Neural cell (in vitro differentiated cells): ENCODE measurements around the gene SERTAD1. TPM values are rescaled to one million over a fixed set of nuclear protein-coding genes. Genes with fewer than 3 reads are reported as not detected.

Experiments
- H2AFZ ChIP-seq: fragments of 200-600, 300-800 bp; sonication (generic), shearing (Covaris generic); 2 replicates; pipeline ENCODE4 v1.6.0; 2014; ENCODE audit warnings: low read depth, mild to moderate bottlenecking, antibody characterized with exemption, low read length, moderate library complexity
- H3F3A ChIP-seq: fragments of 200-600 bp; shearing (Covaris generic); 2 replicates; pipeline ENCODE4 v1.6.1; 2016; ENCODE audit warnings: mild to moderate bottlenecking, moderate library complexity, mixed read lengths, antibody characterized with exemption, low read length; ENCODE audit not compliant: insufficient read depth, poor library complexity, severe bottlenecking
- H3K27ac ChIP-seq: fragments of 200-600, 300-800 bp; sonication (generic), shearing (Covaris generic); 2 replicates; pipeline ENCODE4 v1.5.1; 2014; ENCODE audit warnings: mild to moderate bottlenecking, low read length, moderate library complexity
- H3K27me3 ChIP-seq: fragments of 300-800, 200-600 bp; sonication (generic), shearing (Covaris generic); 2 replicates; pipeline ENCODE4 v1.6.0; 2014; ENCODE audit warnings: mild to moderate bottlenecking, low read depth, low read length, moderate library complexity; ENCODE audit not compliant: insufficient read depth
- H3K36me3 ChIP-seq: fragments of 300-800, 200-600 bp; sonication (generic), shearing (Covaris generic); 2 replicates; pipeline ENCODE4 v1.5.1; 2014; ENCODE audit warnings: mild to moderate bottlenecking, antibody characterized with exemption, low read length, moderate library complexity; ENCODE audit not compliant: insufficient read depth
- H3K4me2 ChIP-seq: fragments of 300-800, 200-600 bp; sonication (generic), shearing (Covaris generic); 2 replicates; pipeline ENCODE4 v1.6.0; 2014; ENCODE audit warnings: mild to moderate bottlenecking, low read length
- H3K4me3 ChIP-seq: fragments of 300-800, 200-600 bp; sonication (generic), shearing (Covaris generic); 2 replicates; pipeline ENCODE4 v1.5.1; 2014; ENCODE audit warnings: mild to moderate bottlenecking, low read length, moderate library complexity
- H3K79me2 ChIP-seq: fragments of 200-600 bp; shearing (Covaris generic); replicated peaks from 2 replicates; pipeline ENCODE4 v1.6.0; 2014; ENCODE audit warnings: mild to moderate bottlenecking, low read length, moderate library complexity; ENCODE audit not compliant: insufficient read depth
- H3K9ac ChIP-seq: fragments of 300-800, 200-600 bp; sonication (generic), shearing (Covaris generic); 2 replicates; pipeline ENCODE4 v1.6.1; 2016; ENCODE audit warnings: mild to moderate bottlenecking, low read length, mixed read lengths
- H3K9me2 ChIP-seq: fragments of 200-600 bp; shearing (Covaris generic); 2 replicates; pipeline ENCODE4 v1.6.1; 2016; ENCODE audit warnings: mild to moderate bottlenecking, low read length, mixed read lengths; ENCODE audit not compliant: insufficient read depth
- H3K9me3 ChIP-seq: fragments of 200-600, 300-800 bp; sonication (generic), shearing (Covaris generic); 2 replicates; pipeline ENCODE4 v1.6.1; 2016; ENCODE audit warnings: mild to moderate bottlenecking, mixed run types, low read length, moderate library complexity, mixed read lengths
- H4K20me1 ChIP-seq: fragments of 200-600 bp; shearing (Covaris generic); 2 replicates; pipeline ENCODE4 v1.6.1; 2016; ENCODE audit warnings: mild to moderate bottlenecking, mixed run types; ENCODE audit not compliant: insufficient read depth
- EP300 ChIP-seq: fragments of 450-650 bp; conservative IDR thresholded peaks from 2 replicates; pipeline ENCODE4 v1.6.1; 2014; ENCODE audit warnings: antibody characterized with exemption, mild to moderate bottlenecking, moderate library complexity; ENCODE audit not compliant: poor library complexity, severe bottlenecking
- EZH2 ChIP-seq: fragments of 200-600, 300-800 bp; shearing (Covaris generic), sonication (generic); IDR thresholded peaks from 2 replicates; pipeline ENCODE4 v1.6.1; 2014; ENCODE audit warnings: antibody characterized with exemption, low read length, borderline replicate concordance, mild to moderate bottlenecking; ENCODE audit not compliant: insufficient read depth, poor library complexity, severe bottlenecking
- MXI1 ChIP-seq: fragments of 450-650 bp; conservative IDR thresholded peaks from 2 replicates; pipeline ENCODE4 v1.6.1; 2014; ENCODE audit warnings: antibody characterized with exemption, mild to moderate bottlenecking; ENCODE audit not compliant: poor library complexity, severe bottlenecking
- POLR2AphosphoS5 ChIP-seq: IDR thresholded peaks from 2 replicates; pipeline ENCODE4 v1.6.1; 2012
- RAD21 ChIP-seq: fragments of 450-650 bp; conservative IDR thresholded peaks from 2 replicates; pipeline ENCODE4 v1.6.1; 2014; ENCODE audit warnings: antibody characterized with exemption, mild to moderate bottlenecking, moderate library complexity
- SMC3 ChIP-seq: fragments of 450-650 bp; conservative IDR thresholded peaks from 2 replicates; pipeline ENCODE4 v1.6.1; 2014; ENCODE audit warnings: antibody characterized with exemption, mild to moderate bottlenecking, moderate library complexity; ENCODE audit not compliant: poor library complexity
- TAF1 ChIP-seq: IDR thresholded peaks from 2 replicates; pipeline ENCODE4 v1.6.1; 2012; ENCODE audit warnings: low read depth
- polyA plus RNA-seq: library from polyadenylated mRNA; depleted of rRNA; stranded (reverse); fragments of >200 nt; gene quantifications from 2 replicates; pipeline ENCODE4 v1.2.3, GENCODE V29; 2014
- TF ChIP-seq, protein P1 (sequence below): fragments of 450-650 bp; IDR thresholded peaks from 2 replicates; pipeline ENCODE4 v1.5.1; 2014; ENCODE audit warnings: antibody characterized with exemption, mild to moderate bottlenecking, moderate library complexity; ENCODE audit not compliant: poor library complexity, severe bottlenecking
- TF ChIP-seq, protein P2 (sequence below): IDR thresholded peaks from 2 replicates; pipeline ENCODE4 v1.6.1; 2012; ENCODE audit warnings: borderline replicate concordance

Gene SERTAD1
- polyA plus RNA-seq, 1 donor from 2014 or later, result 3.3 TPM

DNA sequence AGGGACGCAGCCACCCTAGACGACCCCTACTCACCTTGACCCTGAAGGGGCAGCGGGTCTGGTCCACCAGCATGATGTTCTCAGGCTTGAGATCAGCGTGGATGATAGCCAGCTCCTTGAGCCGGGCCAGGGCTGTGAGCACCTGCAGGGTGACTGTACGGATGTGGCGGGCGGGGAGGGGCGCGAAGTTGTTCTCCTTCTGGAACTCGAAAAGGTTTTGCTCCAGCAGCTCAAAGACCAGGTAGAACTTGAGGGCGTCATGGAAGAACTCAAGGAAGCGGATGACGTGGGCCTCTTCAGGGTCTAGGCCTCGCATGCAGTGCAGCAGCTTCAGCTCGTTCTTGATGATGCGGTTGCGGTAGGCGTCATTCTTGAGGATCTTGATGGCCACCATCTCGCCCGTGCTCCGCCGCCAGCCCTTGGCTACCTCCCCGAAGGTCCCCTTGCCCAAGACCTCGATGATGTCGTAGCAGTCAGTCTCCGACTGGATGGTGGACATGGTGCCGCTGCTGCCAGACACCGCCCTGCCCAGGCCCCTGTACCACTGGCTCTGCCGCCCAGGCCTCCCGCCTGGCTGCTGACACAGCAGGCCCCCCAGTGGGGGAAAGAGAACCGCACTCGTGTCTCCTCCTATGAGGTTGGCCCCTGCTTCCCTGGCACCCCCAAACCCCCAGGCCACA lies 36.2 kb downstream of the SERTAD1 start:
- no peaks in the 10 kb centered on the region for H3F3A ChIP-seq
- no peaks in the 10 kb centered on the region for H3K9me2 ChIP-seq
- no peak overlapping the region for H3K4me2 ChIP-seq
- TF ChIP-seq EP300 (no peak), POLR2AphosphoS5 (no peak), TAF1 (no peak), RAD21 (no peak)
- TF ChIP-seq, protein P1, sequence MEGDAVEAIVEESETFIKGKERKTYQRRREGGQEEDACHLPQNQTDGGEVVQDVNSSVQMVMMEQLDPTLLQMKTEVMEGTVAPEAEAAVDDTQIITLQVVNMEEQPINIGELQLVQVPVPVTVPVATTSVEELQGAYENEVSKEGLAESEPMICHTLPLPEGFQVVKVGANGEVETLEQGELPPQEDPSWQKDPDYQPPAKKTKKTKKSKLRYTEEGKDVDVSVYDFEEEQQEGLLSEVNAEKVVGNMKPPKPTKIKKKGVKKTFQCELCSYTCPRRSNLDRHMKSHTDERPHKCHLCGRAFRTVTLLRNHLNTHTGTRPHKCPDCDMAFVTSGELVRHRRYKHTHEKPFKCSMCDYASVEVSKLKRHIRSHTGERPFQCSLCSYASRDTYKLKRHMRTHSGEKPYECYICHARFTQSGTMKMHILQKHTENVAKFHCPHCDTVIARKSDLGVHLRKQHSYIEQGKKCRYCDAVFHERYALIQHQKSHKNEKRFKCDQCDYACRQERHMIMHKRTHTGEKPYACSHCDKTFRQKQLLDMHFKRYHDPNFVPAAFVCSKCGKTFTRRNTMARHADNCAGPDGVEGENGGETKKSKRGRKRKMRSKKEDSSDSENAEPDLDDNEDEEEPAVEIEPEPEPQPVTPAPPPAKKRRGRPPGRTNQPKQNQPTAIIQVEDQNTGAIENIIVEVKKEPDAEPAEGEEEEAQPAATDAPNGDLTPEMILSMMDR, result no peak
- TF ChIP-seq, protein P2, sequence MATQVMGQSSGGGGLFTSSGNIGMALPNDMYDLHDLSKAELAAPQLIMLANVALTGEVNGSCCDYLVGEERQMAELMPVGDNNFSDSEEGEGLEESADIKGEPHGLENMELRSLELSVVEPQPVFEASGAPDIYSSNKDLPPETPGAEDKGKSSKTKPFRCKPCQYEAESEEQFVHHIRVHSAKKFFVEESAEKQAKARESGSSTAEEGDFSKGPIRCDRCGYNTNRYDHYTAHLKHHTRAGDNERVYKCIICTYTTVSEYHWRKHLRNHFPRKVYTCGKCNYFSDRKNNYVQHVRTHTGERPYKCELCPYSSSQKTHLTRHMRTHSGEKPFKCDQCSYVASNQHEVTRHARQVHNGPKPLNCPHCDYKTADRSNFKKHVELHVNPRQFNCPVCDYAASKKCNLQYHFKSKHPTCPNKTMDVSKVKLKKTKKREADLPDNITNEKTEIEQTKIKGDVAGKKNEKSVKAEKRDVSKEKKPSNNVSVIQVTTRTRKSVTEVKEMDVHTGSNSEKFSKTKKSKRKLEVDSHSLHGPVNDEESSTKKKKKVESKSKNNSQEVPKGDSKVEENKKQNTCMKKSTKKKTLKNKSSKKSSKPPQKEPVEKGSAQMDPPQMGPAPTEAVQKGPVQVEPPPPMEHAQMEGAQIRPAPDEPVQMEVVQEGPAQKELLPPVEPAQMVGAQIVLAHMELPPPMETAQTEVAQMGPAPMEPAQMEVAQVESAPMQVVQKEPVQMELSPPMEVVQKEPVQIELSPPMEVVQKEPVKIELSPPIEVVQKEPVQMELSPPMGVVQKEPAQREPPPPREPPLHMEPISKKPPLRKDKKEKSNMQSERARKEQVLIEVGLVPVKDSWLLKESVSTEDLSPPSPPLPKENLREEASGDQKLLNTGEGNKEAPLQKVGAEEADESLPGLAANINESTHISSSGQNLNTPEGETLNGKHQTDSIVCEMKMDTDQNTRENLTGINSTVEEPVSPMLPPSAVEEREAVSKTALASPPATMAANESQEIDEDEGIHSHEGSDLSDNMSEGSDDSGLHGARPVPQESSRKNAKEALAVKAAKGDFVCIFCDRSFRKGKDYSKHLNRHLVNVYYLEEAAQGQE, result no peak
- H2AFZ ChIP-seq, result no peak overlapping the region
- no peaks in the 10 kb centered on the region for H3K36me3 ChIP-seq
- no peak overlapping the region for H3K27ac ChIP-seq
- no peaks in the 10 kb centered on the region for H3K79me2 ChIP-seq
- no peak overlapping the region for H3K4me3 ChIP-seq
- no peaks in the 10 kb centered on the region for H4K20me1 ChIP-seq
- no peaks in the 10 kb centered on the region for H3K9me3 ChIP-seq
- H3K27me3 ChIP-seq, result no peaks in the 10 kb centered on the region
- no peak overlapping the region for H3K9ac ChIP-seq

- no peak overlapping the region for H3K27ac ChIP-seq
- no peak overlapping the region for H3K4me3 ChIP-seq
- H3K9me2 ChIP-seq, result no peaks in the 10 kb centered on the region
- H3K4me2 ChIP-seq, result no peak overlapping the region
- H3F3A ChIP-seq, result no peaks in the 10 kb centered on the region
- H2AFZ ChIP-seq, result no peak overlapping the region
- TF ChIP-seq RAD21 (no peak), TAF1 (no peak), SMC3 (no peak), MXI1 (no peak), EP300 (no peak), EZH2 (no peak), POLR2AphosphoS5 (no peak)
- TF ChIP-seq, protein P2, result no peak
- TF ChIP-seq, protein P1, result no peak
- H3K9ac ChIP-seq, result no peak overlapping the region
- no peaks in the 10 kb centered on the region for H3K27me3 ChIP-seq
- H3K79me2 ChIP-seq, result no peaks in the 10 kb centered on the region
- H4K20me1 ChIP-seq, result no peaks in the 10 kb centered on the region
- no peaks in the 10 kb centered on the region for H3K9me3 ChIP-seq
- no peaks in the 10 kb centered on the region for H3K36me3 ChIP-seq
Measured at GRCh38 chr19:40388481-40388880, 37.3 kb downstream of the SERTAD1 start.
